Bronchial epithelial cell (primary cell): ENCODE results near the gene ANO8. TPM values are rescaled to one million over a fixed set of nuclear protein-coding genes. Genes with fewer than 3 reads are reported as not detected.

Experiments used
- DNase-seq: peaks from one replicate; pipeline ENCODE4 v3.0.0-alpha.2; 2010; ENCODE audit warnings: low read depth
- FAIRE-seq: peaks from 2 replicates; lab custom pipeline; 2011; peaks lifted over from hg19 to GRCh38; lab: Jason Lieb, UNC
- H3K27me3 ChIP-seq: 2 replicates; pipeline ENCODE4 v1.5.1; 2011; ENCODE audit warnings: low read length; ENCODE audit not compliant: control insufficient read depth, insufficient read depth
- H3K36me3 ChIP-seq: 2 replicates; pipeline ENCODE4 v1.5.1; 2011; ENCODE audit warnings: low read length; ENCODE audit not compliant: control insufficient read depth, insufficient read depth
- H3K4me3 ChIP-seq: 2 replicates; pipeline ENCODE4 v1.5.1; 2011; ENCODE audit warnings: mild to moderate bottlenecking, low read depth, low read length, control low read depth
- total RNA-seq: library from RNA; depleted of rRNA; stranded (reverse); fragments of >200 nt; gene quantifications from 2 replicates; pipeline ENCODE4 v1.2.1, GENCODE V29; 2014
- TF ChIP-seq, protein P1 (sequence below): IDR thresholded peaks from 2 replicates; pipeline ENCODE4 v1.5.1; 2011; ENCODE audit warnings: mild to moderate bottlenecking, moderate library complexity, low read length, control low read depth, inconsistent platforms; ENCODE audit not compliant: insufficient read depth, severe bottlenecking

The ANO8 gene, protein sequence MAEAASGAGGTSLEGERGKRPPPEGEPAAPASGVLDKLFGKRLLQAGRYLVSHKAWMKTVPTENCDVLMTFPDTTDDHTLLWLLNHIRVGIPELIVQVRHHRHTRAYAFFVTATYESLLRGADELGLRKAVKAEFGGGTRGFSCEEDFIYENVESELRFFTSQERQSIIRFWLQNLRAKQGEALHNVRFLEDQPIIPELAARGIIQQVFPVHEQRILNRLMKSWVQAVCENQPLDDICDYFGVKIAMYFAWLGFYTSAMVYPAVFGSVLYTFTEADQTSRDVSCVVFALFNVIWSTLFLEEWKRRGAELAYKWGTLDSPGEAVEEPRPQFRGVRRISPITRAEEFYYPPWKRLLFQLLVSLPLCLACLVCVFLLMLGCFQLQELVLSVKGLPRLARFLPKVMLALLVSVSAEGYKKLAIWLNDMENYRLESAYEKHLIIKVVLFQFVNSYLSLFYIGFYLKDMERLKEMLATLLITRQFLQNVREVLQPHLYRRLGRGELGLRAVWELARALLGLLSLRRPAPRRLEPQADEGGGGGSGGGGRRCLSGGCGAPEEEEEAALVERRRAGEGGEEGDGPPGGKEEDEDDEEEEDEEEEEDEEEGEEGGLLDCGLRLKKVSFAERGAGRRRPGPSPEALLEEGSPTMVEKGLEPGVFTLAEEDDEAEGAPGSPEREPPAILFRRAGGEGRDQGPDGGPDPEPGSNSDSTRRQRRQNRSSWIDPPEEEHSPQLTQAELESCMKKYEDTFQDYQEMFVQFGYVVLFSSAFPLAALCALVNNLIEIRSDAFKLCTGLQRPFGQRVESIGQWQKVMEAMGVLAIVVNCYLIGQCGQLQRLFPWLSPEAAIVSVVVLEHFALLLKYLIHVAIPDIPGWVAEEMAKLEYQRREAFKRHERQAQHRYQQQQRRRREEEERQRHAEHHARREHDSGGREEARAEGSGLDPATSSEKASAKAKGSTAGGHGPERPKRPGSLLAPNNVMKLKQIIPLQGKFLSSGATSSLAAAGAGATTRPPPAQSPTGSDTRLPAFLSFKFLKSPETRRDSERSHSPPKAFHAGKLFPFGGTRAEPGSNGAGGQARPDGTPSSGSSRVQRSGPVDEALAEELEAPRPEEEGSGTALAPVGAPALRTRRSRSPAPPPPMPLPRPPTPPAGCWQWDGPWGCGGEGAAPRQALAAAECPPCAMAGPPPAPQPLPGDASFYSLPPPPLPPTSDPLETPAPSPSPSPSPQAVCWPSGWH
- 2.6 and 4.0 TPM in 2 replicates for total RNA-seq

DNA sequence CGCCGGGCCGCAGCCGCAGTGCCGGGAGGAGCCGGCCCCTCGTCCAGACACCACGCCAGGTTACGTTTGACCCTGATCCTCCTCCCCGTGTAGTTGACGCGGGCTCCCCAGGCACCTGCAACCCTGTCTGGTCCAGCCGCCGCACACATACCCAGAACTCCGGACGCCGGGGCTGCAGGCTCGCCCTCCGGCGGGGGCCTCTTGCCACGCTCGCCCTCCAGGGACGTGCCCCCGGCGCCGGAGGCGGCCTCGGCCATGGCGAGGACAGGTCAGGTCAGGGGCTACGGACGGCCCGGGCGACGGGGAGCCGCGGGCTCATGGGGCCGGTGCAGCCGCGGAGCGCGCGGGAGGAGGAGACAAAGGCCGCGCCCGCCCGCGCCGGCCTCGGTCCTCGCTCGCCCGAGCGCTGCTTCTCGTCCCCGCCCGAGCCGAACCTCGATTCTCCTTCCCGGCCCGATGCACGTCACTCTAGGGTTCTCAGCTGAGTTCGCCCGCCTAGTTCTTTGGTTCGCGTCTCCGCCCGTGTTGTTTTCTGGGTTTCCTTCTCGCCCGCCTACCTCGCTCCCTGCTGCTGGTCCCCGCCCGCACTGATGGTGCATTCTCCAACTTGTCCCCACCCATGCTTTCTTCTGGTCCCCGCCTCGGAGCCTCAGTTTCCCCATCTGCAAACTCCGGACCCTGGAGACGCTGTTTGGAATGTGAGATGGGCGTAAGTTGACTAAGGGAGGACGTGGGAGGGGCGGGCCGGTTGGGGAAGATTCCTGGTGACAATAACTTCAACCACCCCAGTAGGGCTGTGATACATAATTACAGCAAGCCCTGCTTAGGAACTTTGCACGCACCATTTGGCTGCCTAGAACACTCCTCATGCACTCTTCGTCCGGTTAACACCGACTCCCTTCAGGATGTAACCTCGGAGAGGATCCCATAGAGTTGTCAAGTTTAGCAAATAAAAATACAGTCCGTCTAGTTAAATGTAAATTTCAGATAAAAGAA, at the start of gene ANO8:
TSS of gene ANO8 (minus strand) at position 442 of the 996 bp plus-strand sequence. CDS start at position 257, 185 bp downstream.
- DNase-seq (peak; percentile 88), FAIRE-seq (no peak)
- peaks cover 5% of the 10 kb centered on the region for H3K27me3 ChIP-seq
- H3K36me3 ChIP-seq: peaks cover 6% of the 10 kb centered on the region
- H3K4me3 ChIP-seq: peak within 1 kb of the TSS; percentile 65
- TF ChIP-seq, protein P1, sequence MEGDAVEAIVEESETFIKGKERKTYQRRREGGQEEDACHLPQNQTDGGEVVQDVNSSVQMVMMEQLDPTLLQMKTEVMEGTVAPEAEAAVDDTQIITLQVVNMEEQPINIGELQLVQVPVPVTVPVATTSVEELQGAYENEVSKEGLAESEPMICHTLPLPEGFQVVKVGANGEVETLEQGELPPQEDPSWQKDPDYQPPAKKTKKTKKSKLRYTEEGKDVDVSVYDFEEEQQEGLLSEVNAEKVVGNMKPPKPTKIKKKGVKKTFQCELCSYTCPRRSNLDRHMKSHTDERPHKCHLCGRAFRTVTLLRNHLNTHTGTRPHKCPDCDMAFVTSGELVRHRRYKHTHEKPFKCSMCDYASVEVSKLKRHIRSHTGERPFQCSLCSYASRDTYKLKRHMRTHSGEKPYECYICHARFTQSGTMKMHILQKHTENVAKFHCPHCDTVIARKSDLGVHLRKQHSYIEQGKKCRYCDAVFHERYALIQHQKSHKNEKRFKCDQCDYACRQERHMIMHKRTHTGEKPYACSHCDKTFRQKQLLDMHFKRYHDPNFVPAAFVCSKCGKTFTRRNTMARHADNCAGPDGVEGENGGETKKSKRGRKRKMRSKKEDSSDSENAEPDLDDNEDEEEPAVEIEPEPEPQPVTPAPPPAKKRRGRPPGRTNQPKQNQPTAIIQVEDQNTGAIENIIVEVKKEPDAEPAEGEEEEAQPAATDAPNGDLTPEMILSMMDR: no peak

DNA sequence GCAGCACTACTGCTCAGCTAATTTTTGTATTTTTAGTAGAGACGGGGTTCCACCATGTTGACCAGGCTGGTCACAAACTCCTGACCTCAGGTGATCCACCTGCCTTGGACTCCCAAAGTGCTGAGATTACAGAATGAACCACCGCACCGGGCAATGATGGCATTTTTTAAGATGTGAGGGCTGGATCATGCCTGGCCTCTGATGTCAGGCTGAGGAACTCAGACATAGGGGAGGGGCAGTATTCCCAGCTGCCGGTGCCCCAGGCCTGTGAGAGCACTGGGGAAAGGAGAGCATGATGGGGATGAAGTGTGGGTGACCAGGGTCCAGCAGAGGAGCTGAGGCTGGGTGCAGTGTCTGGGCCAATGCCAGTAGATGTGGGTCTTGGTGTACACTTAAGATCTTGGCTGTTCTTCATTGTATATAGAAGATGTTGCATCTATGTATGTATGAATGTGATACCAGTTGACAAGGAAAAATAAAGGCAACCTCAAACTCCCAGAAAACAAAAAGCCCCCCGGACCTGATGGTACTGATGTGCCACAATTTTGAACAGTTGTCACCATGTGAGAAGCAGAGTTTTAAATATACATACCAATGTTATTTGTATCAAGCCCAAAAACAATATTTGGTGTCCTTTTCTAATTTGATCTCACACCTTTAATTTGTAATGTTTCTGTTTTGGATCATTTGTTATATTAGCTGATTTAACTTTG, 45.9 kb upstream of the ANO8 start:
- DNase-seq: no peak
- Histone ChIP-seq H3K4me3 (no peak overlapping the region), H3K27me3 (no peaks in the 10 kb centered on the region), H3K36me3 (no peaks in the 10 kb centered on the region)
- no peak for FAIRE-seq
- TF ChIP-seq, protein P1: no peak

DNA sequence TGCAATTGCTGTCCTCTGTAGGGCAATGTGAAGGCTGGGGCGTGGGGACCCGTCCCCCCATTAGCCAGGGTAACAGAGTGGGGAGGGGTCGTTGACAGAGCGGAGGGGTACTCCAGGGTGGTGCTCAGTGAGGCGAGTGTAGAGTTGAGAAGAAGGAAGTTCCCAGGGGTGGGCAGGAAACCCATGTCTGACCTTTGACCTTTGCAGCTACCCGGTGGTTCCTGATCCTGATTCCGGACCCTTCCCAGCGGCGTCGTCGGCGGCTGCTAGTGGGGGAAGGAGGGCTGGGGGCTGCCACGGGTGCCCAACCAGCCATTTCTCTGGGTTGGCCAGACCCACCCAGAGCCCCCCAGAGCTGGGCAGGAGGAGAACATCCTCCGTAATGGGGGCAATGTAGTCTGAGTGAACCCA, 44.6 kb upstream of the ANO8 start:
- no peaks in the 10 kb centered on the region for H3K36me3 ChIP-seq
- H3K4me3 ChIP-seq: no peak overlapping the region
- DNase-seq (no peak), FAIRE-seq (no peak)
- TF ChIP-seq, protein P1: no peak
- no peaks in the 10 kb centered on the region for H3K27me3 ChIP-seq

DNA sequence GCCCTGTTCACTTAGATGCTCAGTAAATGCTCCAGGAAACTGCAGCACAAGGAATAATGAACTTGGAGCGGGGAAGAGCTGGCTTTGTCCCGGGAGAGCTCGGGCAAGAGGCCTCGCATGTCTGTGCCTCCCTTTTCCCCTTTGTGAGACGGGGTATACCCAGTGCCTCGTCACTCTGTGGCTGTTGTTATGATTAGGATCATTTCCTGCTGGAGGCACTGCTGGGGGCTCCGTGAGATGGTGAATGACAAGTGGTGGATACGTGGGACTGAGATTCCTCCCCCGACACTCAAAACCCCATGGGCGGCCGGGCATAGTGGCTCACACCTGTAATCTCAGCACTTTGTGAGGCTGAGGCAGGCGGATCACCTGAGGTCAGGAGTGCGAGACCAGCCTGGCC, 43.6 kb upstream of the ANO8 start:
- Histone ChIP-seq H3K27me3 (no peaks in the 10 kb centered on the region), H3K4me3 (no peak overlapping the region), H3K36me3 (no peaks in the 10 kb centered on the region)
- no peak for DNase-seq
- TF ChIP-seq, protein P1: no peak
- FAIRE-seq: no peak
